CD14-positive monocyte (primary cell): ENCODE results near the gene MAIP1. TPM values are rescaled to one million over a fixed set of nuclear protein-coding genes. Genes with fewer than 3 reads are reported as not detected.

ENCODE experiments used
- DNase-seq, 3 donors: peaks; one replicate each; pipeline ENCODE4 v3.0.0-alpha.2; 2011 to 2022
- H2AFZ ChIP-seq: 2 replicates; pipeline ENCODE4 v1.6.0; 2012; ENCODE audit warnings: mild to moderate bottlenecking, low read depth, low read length, inconsistent platforms; ENCODE audit not compliant: insufficient read depth, poor library complexity, severe bottlenecking
- H3K27ac ChIP-seq, 2 donors: 1 replicate in 1 of 2; 2 replicates in 1 of 2; pipeline ENCODE4 v1.5.1; 2012 to 2013; ENCODE audit warnings: low read length in 2 of 2, control low read depth in 1 of 2, inconsistent platforms in 1 of 2, low read depth in 1 of 2, mild to moderate bottlenecking in 1 of 2
- H3K27me3 ChIP-seq, 2 donors: one replicate each; pipeline versions ENCODE4 v1.6.0 to v1.6.1; 2011 to 2013; ENCODE audit warnings: low read length in 2 of 2; ENCODE audit not compliant: control insufficient read depth in 2 of 2, insufficient read depth in 2 of 2
- H3K36me3 ChIP-seq, 2 donors: replicated peaks in 1 of 2; 1 replicate in 1 of 2; 2 replicates in 1 of 2; pipeline versions ENCODE4 v1.5.1 to v1.6.1; 2012 to 2013; ENCODE audit warnings: low read length in 2 of 2, control low read depth in 1 of 2, inconsistent platforms in 1 of 2, mild to moderate bottlenecking in 1 of 2; ENCODE audit not compliant: insufficient read depth in 2 of 2, control insufficient read depth in 1 of 2
- H3K4me1 ChIP-seq, 2 donors: 1 replicate in 1 of 2; 2 replicates in 1 of 2; pipeline versions ENCODE4 v1.5.1 to v1.6.1; 2012 to 2013; ENCODE audit warnings: low read length in 2 of 2, control low read depth in 1 of 2, inconsistent platforms in 1 of 2, mild to moderate bottlenecking in 1 of 2, moderate library complexity in 1 of 2; ENCODE audit not compliant: insufficient read depth in 2 of 2, control insufficient read depth in 1 of 2
- H3K4me2 ChIP-seq: replicated peaks from 2 replicates; pipeline ENCODE3; 2012; ENCODE audit warnings: low read length, moderate library complexity, mild to moderate bottlenecking; ENCODE audit not compliant: poor library complexity, severe bottlenecking; ENCODE audit errors: extremely low read depth
- H3K4me3 ChIP-seq, 3 experiments: fragments of 200-600 bp in 1 of 3; sonication (generic) in 1 of 3; replicated peaks in 1 of 3; 1 replicate in 2 of 3; 2 replicates in 1 of 3; pipeline ENCODE4 v1.5.1; 2011 to 2013; ENCODE audit warnings: low read length in 3 of 3, mild to moderate bottlenecking in 3 of 3, control low read depth in 2 of 3, low read depth in 2 of 3, inconsistent platforms in 1 of 3, moderate library complexity in 1 of 3
- H3K79me2 ChIP-seq: 2 replicates; pipeline ENCODE4 v1.6.0; 2012; ENCODE audit warnings: mild to moderate bottlenecking, control low read depth, inconsistent platforms, low read length, moderate library complexity; ENCODE audit not compliant: insufficient read depth
- H3K9ac ChIP-seq: 2 replicates; pipeline ENCODE4 v1.6.0; 2017; ENCODE audit warnings: low read length, mild to moderate bottlenecking; ENCODE audit not compliant: insufficient read depth, poor library complexity, severe bottlenecking
- H3K9me3 ChIP-seq, 2 donors: replicated peaks in 1 of 2; 1 replicate in 1 of 2; 2 replicates in 1 of 2; pipeline versions ENCODE4 v1.5.1 to v1.6.1; 2012 to 2013; ENCODE audit warnings: low read length in 2 of 2, control low read depth in 1 of 2; ENCODE audit not compliant: control insufficient read depth in 1 of 2, insufficient read depth in 1 of 2
- H4K20me1 ChIP-seq: 2 replicates; pipeline ENCODE4 v1.6.0; 2012; ENCODE audit warnings: mild to moderate bottlenecking, low read length, control low read depth, moderate library complexity; ENCODE audit not compliant: insufficient read depth
- H3K27ac Mint-ChIP-seq, 7 donors: one replicate each; pipeline ENCODE4 v1.8.0; 2020; ENCODE audit warnings: mild to moderate bottlenecking in 7 of 7, mixed read lengths in 7 of 7, moderate library complexity in 6 of 7, inconsistent platforms in 2 of 7
- H3K27me3 Mint-ChIP-seq, 3 donors: one replicate each; pipeline ENCODE4 v1.8.0; 2021 to 2022; ENCODE audit warnings: low read depth in 3 of 3, mild to moderate bottlenecking in 3 of 3, mixed read lengths in 3 of 3, moderate library complexity in 3 of 3, inconsistent platforms in 1 of 3
- H3K36me3 Mint-ChIP-seq, 2 donors: one replicate each; pipeline ENCODE4 v1.8.0; 2020; ENCODE audit warnings: mixed read lengths in 2 of 2, inconsistent platforms in 1 of 2, mild to moderate bottlenecking in 1 of 2
- H3K4me1 Mint-ChIP-seq: one replicate; pipeline ENCODE4 v1.8.0; 2020; ENCODE audit warnings: mild to moderate bottlenecking, mixed read lengths
- H3K4me3 Mint-ChIP-seq, 2 donors: one replicate each; pipeline ENCODE4 v1.8.0; 2020; ENCODE audit warnings: mild to moderate bottlenecking in 2 of 2, mixed read lengths in 2 of 2, moderate library complexity in 1 of 2
- H3K9me3 Mint-ChIP-seq, 7 donors: one replicate each; pipeline ENCODE4 v1.8.0; 2020 to 2022; ENCODE audit warnings: mixed read lengths in 7 of 7, mild to moderate bottlenecking in 6 of 7, moderate library complexity in 6 of 7, inconsistent platforms in 2 of 7
- WGBS: methylation state at CpG from one replicate; pipeline ENCODE4 v1.1.5; 2013; ENCODE audit warnings: missing lambda C conversion rate; ENCODE audit not compliant: insufficient coverage; 5-methylcytosine and 5-hydroxymethylcytosine counted together
- intact Hi-C, 2 donors: fragments of 100-400 bp; cut with micrococcal nuclease; formaldehyde crosslinking; loops; one replicate each; pipeline versions ENCODE4 v1.15.0 to v1.15.1; 2023
- polyA plus RNA-seq, 3 donors: library from polyadenylated mRNA; depleted of rRNA in 1 of 3; unstranded in 2 of 3; stranded (reverse) in 1 of 3; fragments of 300-500 nt in 2 of 3; fragments of >200 nt in 1 of 3; fragmentation: Illumina TruSeq in 2 of 3; gene quantifications; 1 replicate in 2 of 3; 2 replicates in 1 of 3; pipeline ENCODE4 v1.2.3, GENCODE V29; 2012 to 2021
- TF ChIP-seq, protein P1 (sequence below): fragments of 200-600 bp; IDR thresholded peaks from one replicate; pipeline ENCODE4 v1.8.0; 2022; ENCODE audit warnings: antibody characterized with exemption, mild to moderate bottlenecking

The MAIP1 gene
- polyA plus RNA-seq, 3 donors, result 2.6 to 13.3 (median 7.6) TPM

DNA sequence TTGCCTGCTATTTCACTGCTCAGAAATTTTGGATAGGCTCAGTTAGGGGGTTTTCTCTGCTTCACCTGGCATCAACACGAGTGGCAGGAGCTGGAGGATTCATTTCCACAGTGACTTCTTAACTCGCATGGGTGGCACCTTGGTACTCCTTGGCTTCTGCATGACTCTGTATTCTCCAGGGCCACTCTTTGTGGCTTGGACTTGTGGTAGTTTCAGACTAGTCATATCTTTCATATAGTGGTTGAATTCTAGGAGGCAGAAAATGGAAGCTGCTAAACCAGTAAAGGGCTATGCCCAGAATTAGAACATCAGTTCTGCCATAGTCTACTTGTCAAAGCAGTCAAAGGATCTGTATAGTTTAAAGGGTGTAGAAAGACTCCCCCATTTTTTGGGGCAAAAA, 6.8 kb downstream of the MAIP1 start:
- no peaks in the 10 kb centered on the region for H3K9me3 Mint-ChIP-seq

DNA sequence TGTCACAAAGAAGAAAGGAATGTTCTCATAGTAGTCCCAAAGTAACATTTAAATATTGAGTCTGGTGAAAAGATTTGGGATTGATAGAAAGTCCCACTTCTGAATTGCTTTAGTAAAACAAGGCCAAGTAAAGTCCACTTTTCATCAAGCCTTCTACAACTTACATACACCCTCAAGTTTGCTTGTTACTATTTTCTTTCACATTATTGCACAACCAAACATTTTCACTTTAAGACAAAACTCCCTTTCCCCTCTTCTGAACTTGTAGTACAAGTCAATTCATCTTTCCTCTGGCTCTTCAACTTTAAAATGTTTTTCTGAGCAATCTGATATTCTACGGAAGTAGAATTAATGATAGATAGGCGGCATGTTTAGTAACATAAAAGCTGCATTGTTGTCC, 11.0 kb downstream of the MAIP1 start:
- H3K4me3 Mint-ChIP-seq, result no peak overlapping the region
- H3K79me2 ChIP-seq, result no peaks in the 10 kb centered on the region
- H3K4me2 ChIP-seq, result no peak overlapping the region
- H3K4me1 Mint-ChIP-seq, result no peaks in the 10 kb centered on the region
- peaks cover 46 to 61% of the 10 kb centered on the region in 2 donors for H3K36me3 Mint-ChIP-seq
- no peaks in the 10 kb centered on the region for H3K9me3 Mint-ChIP-seq
- no peak overlapping the region for H3K4me3 ChIP-seq
- H3K27ac Mint-ChIP-seq, result no peak overlapping the region
- no peaks in the 10 kb centered on the region for H3K27me3 Mint-ChIP-seq
- intact Hi-C loops, result no loop called here
- no CpG with 5 or more reads among the region's 2 CpGs for WGBS
- DNase-seq, result no peak
- peaks cover 57 to 85% of the 10 kb centered on the region in 2 donors for H3K36me3 ChIP-seq
- no peak overlapping the region for H3K9ac ChIP-seq
- H3K9me3 ChIP-seq, result no peaks in the 10 kb centered on the region
- no peak overlapping the region for H3K27ac ChIP-seq
- H3K4me1 ChIP-seq, result no peaks in the 10 kb centered on the region
- H4K20me1 ChIP-seq, result no peaks in the 10 kb centered on the region
- H3K27me3 ChIP-seq, result no peaks in the 10 kb centered on the region
- TF ChIP-seq, protein P1, sequence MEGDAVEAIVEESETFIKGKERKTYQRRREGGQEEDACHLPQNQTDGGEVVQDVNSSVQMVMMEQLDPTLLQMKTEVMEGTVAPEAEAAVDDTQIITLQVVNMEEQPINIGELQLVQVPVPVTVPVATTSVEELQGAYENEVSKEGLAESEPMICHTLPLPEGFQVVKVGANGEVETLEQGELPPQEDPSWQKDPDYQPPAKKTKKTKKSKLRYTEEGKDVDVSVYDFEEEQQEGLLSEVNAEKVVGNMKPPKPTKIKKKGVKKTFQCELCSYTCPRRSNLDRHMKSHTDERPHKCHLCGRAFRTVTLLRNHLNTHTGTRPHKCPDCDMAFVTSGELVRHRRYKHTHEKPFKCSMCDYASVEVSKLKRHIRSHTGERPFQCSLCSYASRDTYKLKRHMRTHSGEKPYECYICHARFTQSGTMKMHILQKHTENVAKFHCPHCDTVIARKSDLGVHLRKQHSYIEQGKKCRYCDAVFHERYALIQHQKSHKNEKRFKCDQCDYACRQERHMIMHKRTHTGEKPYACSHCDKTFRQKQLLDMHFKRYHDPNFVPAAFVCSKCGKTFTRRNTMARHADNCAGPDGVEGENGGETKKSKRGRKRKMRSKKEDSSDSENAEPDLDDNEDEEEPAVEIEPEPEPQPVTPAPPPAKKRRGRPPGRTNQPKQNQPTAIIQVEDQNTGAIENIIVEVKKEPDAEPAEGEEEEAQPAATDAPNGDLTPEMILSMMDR, result no peak
- H2AFZ ChIP-seq, result no peak overlapping the region

More for the DNA sequence above, 6.8 kb downstream of the MAIP1 start:
- H3K4me1 Mint-ChIP-seq, result peaks cover 13% of the 10 kb centered on the region
- Histone ChIP-seq H3K36me3 (peaks cover 77 to 94% of the 10 kb centered on the region in 2 donors), H3K4me3 (no peak overlapping the region), H3K79me2 (peaks cover 17% of the 10 kb centered on the region), H3K27me3 (no peaks in the 10 kb centered on the region), H2AFZ (no peak overlapping the region), H3K27ac (no peak overlapping the region), H3K9ac (no peak overlapping the region), H3K4me1 (peaks cover 0 to 2% of the 10 kb centered on the region in 2 donors), H4K20me1 (peaks cover 4% of the 10 kb centered on the region), H3K4me2 (no peak overlapping the region), H3K9me3 (no peaks in the 10 kb centered on the region)
- 100% methylated on average over 2 of the region's 2 CpGs for WGBS
- no peak overlapping the region for H3K27ac Mint-ChIP-seq
- H3K4me3 Mint-ChIP-seq, result no peak overlapping the region
- intact Hi-C loops, result no loop called here
- peaks cover 71 to 75% of the 10 kb centered on the region in 2 donors for H3K36me3 Mint-ChIP-seq
- TF ChIP-seq, protein P1, result no peak
- no peak for DNase-seq
- no peaks in the 10 kb centered on the region for H3K27me3 Mint-ChIP-seq
